ENCODE data around the gene CMTM6. TPM values are rescaled to one million over a fixed set of nuclear protein-coding genes. Genes with fewer than 3 reads are reported as not detected.

CMTM6 gene
- total and polyA plus RNA-seq, 10 of the 15 experiments (the other 5 are each of a cell fraction or from before 2014, with no cell fraction given), result 27.1 to 97.3 (median 61.4) TPM

DNA sequence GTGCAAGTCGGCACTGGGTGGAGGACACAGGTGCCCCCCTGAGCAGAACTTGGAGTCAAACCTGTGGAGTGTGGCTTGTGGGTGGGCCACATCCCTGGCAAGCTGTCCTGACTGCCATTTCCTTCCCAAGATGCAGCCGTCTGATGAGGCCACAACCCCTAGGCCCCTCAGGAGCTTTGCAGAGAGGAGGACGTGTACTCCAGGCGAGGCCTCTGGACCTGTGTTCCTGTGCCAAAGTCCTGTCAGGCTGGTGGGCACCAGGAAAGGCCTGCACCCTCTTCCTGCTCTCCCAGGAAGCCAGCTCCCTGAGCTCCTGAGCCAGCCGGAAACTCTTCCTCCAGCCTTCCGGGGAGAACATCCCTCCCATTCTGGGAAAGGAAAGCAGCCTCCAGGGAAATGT, 48.5 kb downstream of the CMTM6 start:
- no peak for ATAC-seq
- Histone ChIP-seq H3K9me3 (replicated peaks; ENCODE audit: control insufficient read depth, insufficient read depth, low read length) (no peaks in the 10 kb centered on the region), H3K27ac (ENCODE audit: control insufficient read depth, insufficient read depth) (no peak overlapping the region), H3K4me3 (no peak overlapping the region), H3K36me3 (ENCODE audit: control insufficient read depth in 2 of 2, insufficient read depth in 2 of 2, low read length in 1 of 2) (peaks cover 0 to 4% of the 10 kb centered on the region in 2 experiments; a peak in 1 of 4 replicates), H3K79me2 (ENCODE audit: control insufficient read depth, insufficient read depth, low read length) (no peaks in the 10 kb centered on the region), H3K4me2 (ENCODE audit: control insufficient read depth, insufficient read depth) (no peak overlapping the region), H3K9ac (ENCODE audit: control insufficient read depth, insufficient read depth, low read length) (no peak overlapping the region), H3K27me3 (replicated peaks in 1 of 2; ENCODE audit: control insufficient read depth in 2 of 2, insufficient read depth in 2 of 2, low read length in 1 of 2) (no peaks in the 10 kb centered on the region; a peak in 1 of 4 replicates), H3K4me1 (ENCODE audit: control insufficient read depth, insufficient read depth, low read length) (peaks cover 23% of the 10 kb centered on the region), H4K20me1 (ENCODE audit: control insufficient read depth, insufficient read depth) (no peaks in the 10 kb centered on the region), H2AFZ (ENCODE audit: control insufficient read depth, low read depth, low read length) (no peak overlapping the region)
- SMC1A ChIA-PET (ENCODE audit: uncharacterized antibody, unreplicated experiment), result interaction anchor here (1.1 to 9.0 kb wide), 4 partner anchors 14 to 33 kb away, joined by 3 to 119 read pairs (median 7); no protein-coding TSS in a partner anchor
- no peak for DNase-seq (ENCODE audit: low read depth, low spot score)
- TF ChIP-seq NR2C2 (IDR thresholded peaks at IDR 0.05; ENCODE audit: borderline replicate concordance, control insufficient read depth, insufficient read length, low read depth) (no peak), NR2F1 (conservative IDR thresholded peaks at IDR 0.05) (no peak), HDAC2 (IDR thresholded peaks at IDR 0.05) (no peak), IKZF2 (IDR thresholded peaks at IDR 0.05) (no peak), EZH2 (IDR thresholded peaks at IDR 0.05; ENCODE audit: borderline replicate concordance, control insufficient read depth, low read depth, low read length) (no peak)
- TF ChIP-seq, protein P1, sequence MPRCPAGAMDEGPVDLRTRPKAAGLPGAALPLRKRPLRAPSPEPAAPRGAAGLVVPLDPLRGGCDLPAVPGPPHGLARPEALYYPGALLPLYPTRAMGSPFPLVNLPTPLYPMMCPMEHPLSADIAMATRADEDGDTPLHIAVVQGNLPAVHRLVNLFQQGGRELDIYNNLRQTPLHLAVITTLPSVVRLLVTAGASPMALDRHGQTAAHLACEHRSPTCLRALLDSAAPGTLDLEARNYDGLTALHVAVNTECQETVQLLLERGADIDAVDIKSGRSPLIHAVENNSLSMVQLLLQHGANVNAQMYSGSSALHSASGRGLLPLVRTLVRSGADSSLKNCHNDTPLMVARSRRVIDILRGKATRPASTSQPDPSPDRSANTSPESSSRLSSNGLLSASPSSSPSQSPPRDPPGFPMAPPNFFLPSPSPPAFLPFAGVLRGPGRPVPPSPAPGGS (IDR thresholded peaks at IDR 0.05; ENCODE audit: borderline replicate concordance, insufficient read depth, low read depth, low read length, poor library complexity, severe bottlenecking), result no peak
- TF ChIP-seq, protein P2, sequence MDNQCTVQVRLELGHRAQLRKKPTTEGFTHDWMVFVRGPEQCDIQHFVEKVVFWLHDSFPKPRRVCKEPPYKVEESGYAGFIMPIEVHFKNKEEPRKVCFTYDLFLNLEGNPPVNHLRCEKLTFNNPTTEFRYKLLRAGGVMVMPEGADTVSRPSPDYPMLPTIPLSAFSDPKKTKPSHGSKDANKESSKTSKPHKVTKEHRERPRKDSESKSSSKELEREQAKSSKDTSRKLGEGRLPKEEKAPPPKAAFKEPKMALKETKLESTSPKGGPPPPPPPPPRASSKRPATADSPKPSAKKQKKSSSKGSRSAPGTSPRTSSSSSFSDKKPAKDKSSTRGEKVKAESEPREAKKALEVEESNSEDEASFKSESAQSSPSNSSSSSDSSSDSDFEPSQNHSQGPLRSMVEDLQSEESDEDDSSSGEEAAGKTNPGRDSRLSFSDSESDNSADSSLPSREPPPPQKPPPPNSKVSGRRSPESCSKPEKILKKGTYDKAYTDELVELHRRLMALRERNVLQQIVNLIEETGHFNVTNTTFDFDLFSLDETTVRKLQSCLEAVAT (IDR thresholded peaks at IDR 0.05), result no peak
- POLR2A ChIA-PET, result interaction anchor here (1.1 kb wide), 1 partner anchor 38 kb away, joined by 3 read pairs; no protein-coding TSS in a partner anchor
- WGBS (ENCODE audit: insufficient coverage, insufficient replicate concordance, low lambda C conversion rate, missing lambda C conversion rate), result 55% methylated on average over 6 of the region's 6 CpGs
- CTCF ChIA-PET, result interaction anchor here (4.7 to 7.3 kb wide), 2 partner anchors 15 to 32 kb away, joined by 41 read pairs; no protein-coding TSS in a partner anchor
- RAD21 ChIA-PET (ENCODE audit: unreplicated experiment), result interaction anchor here (1.4 to 6.0 kb wide), 4 partner anchors 15 to 44 kb away, joined by 3 to 66 read pairs (median 20); no protein-coding TSS in a partner anchor
- no TSS peak for BruUV-seq (replicated peaks)
- no peak for FAIRE-seq
- intact Hi-C loops (cut with micrococcal nuclease; ENCODE audit: unreplicated experiment) (no loop called here), in situ Hi-C loops (cut with MboI) (no loop called here)

Data from GM12878 (cell line).